EH (cell line): Measurements from ENCODE around the gene VTI1A.
A peak's percentile ranks its signal among the peaks of the same experiment; 100 is the strongest.

Source experiments
- DNase-seq: peaks from one replicate; pipeline ENCODE4 v3.0.0-alpha.2; 2015; ENCODE audit warnings: low read depth

VTI1A gene

GRCh38 chr10:112546474-112546873 is 99.5 kb downstream of the VTI1A start:
- no peak for DNase-seq

DNA sequence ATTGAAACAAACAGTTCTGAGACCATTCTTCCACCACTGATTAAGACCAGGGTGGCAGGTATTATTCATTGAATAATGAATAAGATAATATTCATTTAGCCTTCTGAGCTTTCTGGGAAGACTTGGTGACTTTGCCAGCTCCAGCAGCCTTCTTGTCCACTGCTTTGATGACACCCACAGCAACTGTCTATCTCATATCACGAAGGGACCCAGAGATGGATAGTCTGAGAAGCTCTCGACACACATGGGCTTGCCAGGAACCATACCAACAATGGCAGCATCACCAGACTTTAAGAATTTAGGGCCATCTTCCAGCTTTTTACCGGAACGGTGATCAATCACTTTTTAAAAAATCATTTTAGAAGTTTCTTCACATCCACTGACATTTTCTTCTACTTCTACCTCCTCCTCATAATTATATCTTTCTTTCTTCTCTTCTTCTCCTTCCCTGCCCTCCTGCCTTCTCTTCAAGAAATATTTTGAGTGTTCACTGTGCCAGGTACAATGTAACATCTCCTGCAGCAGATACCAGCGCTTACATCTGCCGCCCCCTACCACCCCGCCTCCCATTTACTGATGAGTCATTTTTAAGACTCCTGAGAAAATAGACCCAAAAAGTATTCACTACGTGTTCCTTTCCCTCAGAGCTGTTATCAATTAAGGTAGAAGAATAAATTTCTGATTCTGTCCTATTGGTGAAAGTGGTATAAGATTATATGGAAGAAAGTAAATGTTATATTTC is 101.7 kb downstream of the VTI1A start:
- DNase-seq, result no peak

DNA sequence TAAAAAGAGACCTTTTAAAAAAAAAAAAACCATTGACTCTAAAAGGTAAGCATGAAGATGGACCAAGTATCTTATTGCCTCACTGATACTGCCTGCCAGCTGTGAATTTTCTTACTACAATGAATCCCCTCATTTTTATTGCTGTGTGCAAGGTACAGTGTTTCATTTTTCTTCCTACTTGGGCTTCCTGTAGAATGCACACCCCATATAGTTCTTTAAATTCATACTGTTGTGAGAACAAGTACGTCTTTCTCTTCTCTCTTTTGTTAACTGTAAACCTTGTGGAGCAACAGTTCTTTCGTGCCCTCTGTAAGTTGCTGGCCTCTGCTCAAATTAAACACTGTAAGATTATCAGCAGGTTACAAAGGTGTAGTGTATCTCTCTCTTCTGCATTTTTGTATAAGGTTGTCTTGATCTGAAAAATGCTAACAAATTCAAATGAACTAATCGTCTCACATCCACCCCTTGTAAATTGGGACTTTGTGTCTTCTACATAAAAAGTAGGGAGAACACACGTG is 105.6 kb downstream of the VTI1A start:
- no peak for DNase-seq

- DNase-seq, result no peak
These were observed 106.3 kb downstream of the VTI1A start for GRCh38 chr10:112553315-112553714.

GRCh38 chr10:112554263-112554662 is 107.2 kb downstream of the VTI1A start:
- DNase-seq, result no peak

DNA sequence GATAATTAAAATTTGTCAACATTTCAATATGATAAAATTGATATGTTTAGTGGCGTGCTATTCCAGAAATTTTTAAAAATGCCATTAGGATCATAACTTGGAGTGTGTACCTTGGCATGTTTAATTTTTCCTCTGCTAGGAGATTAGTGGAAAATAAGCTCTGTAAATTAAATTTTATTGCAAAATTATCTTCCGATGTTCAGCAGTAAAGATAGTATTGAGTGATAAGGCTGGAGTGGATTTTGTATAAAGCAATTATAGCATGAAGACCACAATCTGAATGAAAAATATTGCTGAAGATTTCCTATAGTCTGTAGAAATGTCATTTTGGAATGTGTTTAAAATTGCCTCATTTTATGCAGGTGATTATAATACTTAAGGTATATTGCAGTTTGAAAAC is 110.2 kb downstream of the VTI1A start:
- no peak for DNase-seq

GRCh38 chr10:112558476-112559142 is 111.6 kb downstream of the VTI1A start:
- DNase-seq, result no peak

DNA sequence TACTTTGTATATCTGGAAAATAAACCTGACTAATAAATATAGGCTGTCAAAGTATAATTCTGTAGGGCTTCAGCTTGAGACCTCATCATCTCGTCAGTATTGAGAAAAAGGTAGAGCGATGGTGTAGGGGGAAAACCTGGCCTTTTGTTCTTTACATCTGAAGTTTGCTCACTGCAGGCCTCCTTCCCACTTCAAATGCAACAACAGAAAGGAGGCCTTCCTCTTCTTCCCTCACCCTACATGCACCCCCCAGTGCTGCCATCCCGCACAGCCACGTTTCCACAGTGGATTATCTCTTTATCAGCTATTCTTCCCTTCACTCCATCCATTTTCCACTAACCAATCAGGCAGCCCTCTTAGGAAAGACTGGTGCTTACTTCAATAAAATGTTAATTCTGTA is 112.3 kb downstream of the VTI1A start:
- DNase-seq, result no peak

- no peak for DNase-seq
These were observed 115.1 kb downstream of the VTI1A start for GRCh38 chr10:112562122-112562521.

- peak; percentile 19 for DNase-seq
These were observed 116.0 kb downstream of the VTI1A start for GRCh38 chr10:112562809-112563663.

GRCh38 chr10:112564337-112564736 is 117.3 kb downstream of the VTI1A start:
- DNase-seq, result no peak

GRCh38 chr10:112565434-112566053 is 118.5 kb downstream of the VTI1A start:
- peak; percentile 75 for DNase-seq

GRCh38 chr10:112570585-112570984 is 123.6 kb downstream of the VTI1A start:
- no peak for DNase-seq

DNA sequence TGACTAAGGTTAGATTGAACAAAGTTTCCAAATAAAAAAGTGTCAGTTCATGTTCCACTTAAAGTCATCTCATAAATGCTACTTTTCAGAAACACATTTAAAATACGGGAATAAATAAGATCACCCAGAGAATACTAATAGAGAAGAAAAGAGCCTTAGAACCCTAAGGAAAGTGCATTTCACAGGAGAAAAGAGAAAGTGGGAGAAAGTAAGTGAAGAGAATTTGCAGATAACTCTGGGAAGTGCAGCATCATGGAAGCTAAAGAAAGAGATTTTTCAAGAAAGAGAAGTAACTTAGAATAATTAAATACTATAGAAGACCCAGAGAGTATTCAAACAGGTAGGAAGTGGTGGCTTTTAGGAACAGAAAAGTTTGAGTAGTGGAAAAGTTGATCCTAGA is 132.6 kb downstream of the VTI1A start:
- no peak for DNase-seq

GRCh38 chr10:112580267-112580666 is 133.3 kb downstream of the VTI1A start:
- no peak for DNase-seq

DNA sequence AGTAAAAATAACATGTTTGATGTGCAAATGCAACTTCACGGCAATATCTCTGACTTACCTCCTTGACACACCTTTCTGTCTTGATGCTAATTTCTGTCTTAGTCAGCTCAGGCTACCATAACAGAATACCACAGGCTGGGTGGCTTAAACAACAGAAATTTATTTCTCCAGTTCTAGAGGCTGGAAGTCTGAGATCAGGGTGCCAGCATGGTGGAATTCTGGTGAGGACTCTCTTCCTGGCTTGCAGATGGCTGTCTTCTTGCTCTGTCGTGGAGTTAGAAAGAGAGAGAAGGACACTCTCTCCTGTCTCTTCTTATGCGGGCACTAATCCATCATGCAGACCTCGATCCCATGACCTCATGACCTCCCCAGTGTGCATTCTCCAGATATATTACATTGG is 134.9 kb downstream of the VTI1A start:
- no peak for DNase-seq

GRCh38 chr10:112583236-112583939 is 136.4 kb downstream of the VTI1A start:
- DNase-seq, result no peak

DNA sequence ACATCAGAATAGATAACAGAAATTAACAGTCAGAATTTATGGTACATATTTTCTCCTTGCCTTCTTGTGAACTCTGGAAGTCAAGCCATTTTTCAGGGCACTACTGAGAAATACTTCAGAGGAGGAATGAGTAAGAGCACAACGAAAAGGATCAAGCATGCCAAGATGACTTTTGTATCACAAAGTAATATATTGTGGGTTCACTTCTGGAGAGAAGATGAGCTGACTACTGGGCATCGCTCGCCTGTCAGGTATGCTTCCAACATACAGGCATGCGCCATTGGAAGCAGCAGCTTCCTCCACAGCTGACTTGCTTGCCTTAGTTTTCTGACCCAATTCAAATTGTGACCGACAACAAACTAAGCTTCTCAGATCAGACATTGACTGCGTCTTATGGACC is 137.3 kb downstream of the VTI1A start:
- DNase-seq, result peak; percentile 70

DNA sequence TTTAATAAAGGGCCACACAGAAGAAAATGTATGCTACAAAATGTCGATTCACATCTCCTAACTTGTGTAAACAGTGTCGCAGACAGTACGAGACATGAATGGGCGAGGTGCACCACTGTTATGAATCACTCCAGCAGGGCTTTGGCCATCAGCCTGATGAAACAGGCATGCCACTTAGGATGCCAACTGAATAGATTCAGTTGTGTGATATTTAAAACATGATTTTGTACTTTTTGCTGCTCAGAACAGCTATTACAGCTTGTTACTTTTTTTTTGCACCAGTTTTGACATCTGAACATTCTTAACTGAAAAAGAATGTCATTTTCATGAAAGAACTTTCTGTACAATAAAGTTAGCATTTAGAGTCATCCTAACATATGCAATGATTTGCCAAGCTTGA is 138.1 kb downstream of the VTI1A start:
- peak; percentile 63 for DNase-seq

- DNase-seq, result peak; percentile 53
These were observed 138.9 kb downstream of the VTI1A start for GRCh38 chr10:112585960-112586359.

DNA sequence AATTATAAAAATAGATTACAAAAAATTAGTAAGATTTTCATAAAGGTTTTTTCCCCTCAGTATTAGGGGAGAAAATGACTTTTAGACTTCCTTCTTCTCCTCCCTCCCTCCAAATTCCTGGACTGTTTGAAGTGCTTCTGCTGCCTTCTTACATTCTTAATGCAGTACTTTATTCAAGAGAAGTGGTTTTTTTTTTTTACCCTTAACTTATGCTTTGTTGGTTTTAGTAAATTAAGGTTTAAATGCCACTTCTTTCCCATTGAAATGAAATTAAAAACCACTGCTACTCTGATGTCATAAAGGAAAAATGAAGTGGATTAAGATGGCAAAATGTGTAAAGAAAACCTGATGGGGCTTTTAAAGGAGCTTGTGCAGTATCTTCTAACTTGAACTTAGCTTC is 140.7 kb downstream of the VTI1A start:
- peak; percentile 72 for DNase-seq
